GM12878 (cell line): ENCODE data around the gene KPTN. TPM values are rescaled to one million over a fixed set of nuclear protein-coding genes. Genes with fewer than 3 reads are reported as not detected.

Experiments used
- ATAC-seq: fragments of 200-7000 bp; cut with Tn5 transposase; 3 replicates; pipeline ENCODE4 v1.9.1; 2020; ENCODE audit warnings: mild to moderate bottlenecking, moderate library complexity
- BruUV-seq: library from RNA; stranded (reverse); fragments of 400-500 nt; replicated peaks from 2 replicates; lab custom pipeline; 2021; lab: Mats Ljungman, UMichigan
- CTCF ChIA-PET: fragments of 300-600 bp; sonication (Branson Sonifier 250); formaldehyde crosslinking; extraction: SDS; loops from one replicate; lab custom pipeline; 2021; ENCODE audit warnings: inconsistent platforms; lab: Yijun Ruan, JAX
- POLR2A ChIA-PET: fragments of 350-600 bp; formaldehyde crosslinking; extraction: SDS; loops from one replicate; lab custom pipeline; 2021; ENCODE audit warnings: inconsistent platforms; lab: Charles Lee
- RAD21 ChIA-PET: fragments of 300-600 bp; sonication (Branson Sonifier 250); formaldehyde crosslinking; loops from one replicate; lab custom pipeline; 2023; ENCODE audit warnings: antibody characterized with exemption; ENCODE audit not compliant: unreplicated experiment; lab: Charles Lee
- SMC1A ChIA-PET: fragments of 300-600 bp; sonication (Branson Sonifier 250); formaldehyde crosslinking; loops from one replicate; lab custom pipeline; 2023; ENCODE audit not compliant: unreplicated experiment, uncharacterized antibody; lab: Charles Lee
- DNase-seq: peaks from one replicate; pipeline ENCODE4 v3.0.0-alpha.2; 2011; ENCODE audit warnings: low read depth, low spot score
- FAIRE-seq: peaks from 3 replicates; lab custom pipeline; 2011; peaks lifted over from hg19 to GRCh38; lab: Jason Lieb, UNC
- H2AFZ ChIP-seq: 2 replicates; pipeline ENCODE4 v1.6.0; 2011; ENCODE audit warnings: low read depth, low read length, control low read depth; ENCODE audit not compliant: control insufficient read depth
- H3K27ac ChIP-seq: 2 replicates; pipeline ENCODE4 v1.5.1; 2011; ENCODE audit warnings: control low read depth; ENCODE audit not compliant: control insufficient read depth, insufficient read depth
- H3K27me3 ChIP-seq, 2 experiments: replicated peaks in 1 of 2; 2 replicates each; pipeline versions ENCODE4 v1.6.0 to v1.6.1; 2011; ENCODE audit warnings: low read length in 1 of 2; ENCODE audit not compliant: control insufficient read depth in 2 of 2, insufficient read depth in 2 of 2
- H3K36me3 ChIP-seq, 2 experiments: 2 replicates each; pipeline ENCODE4 v1.5.1; 2011; ENCODE audit warnings: low read length in 1 of 2; ENCODE audit not compliant: control insufficient read depth in 2 of 2, insufficient read depth in 2 of 2
- H3K4me1 ChIP-seq: 2 replicates; pipeline ENCODE4 v1.6.1; 2011; ENCODE audit warnings: mild to moderate bottlenecking, low read length, moderate library complexity, mixed read lengths; ENCODE audit not compliant: control insufficient read depth, insufficient read depth
- H3K4me2 ChIP-seq: 2 replicates; pipeline ENCODE4 v1.6.0; 2011; ENCODE audit warnings: control low read depth; ENCODE audit not compliant: control insufficient read depth, insufficient read depth
- H3K4me3 ChIP-seq: fragments of 200-600 bp; sonication (generic); 2 replicates; pipeline ENCODE4 v1.5.1; 2016
- H3K79me2 ChIP-seq: 2 replicates; pipeline ENCODE4 v1.6.0; 2011; ENCODE audit warnings: low read length; ENCODE audit not compliant: control insufficient read depth, insufficient read depth
- H3K9ac ChIP-seq: 2 replicates; pipeline ENCODE4 v1.8.0; 2011; ENCODE audit warnings: low read length, control low read depth, mixed read lengths; ENCODE audit not compliant: control insufficient read depth, insufficient read depth
- H3K9me3 ChIP-seq: replicated peaks from 3 replicates; pipeline ENCODE4 v1.5.1; 2011; ENCODE audit warnings: mild to moderate bottlenecking, low read length; ENCODE audit not compliant: control insufficient read depth, insufficient read depth
- H4K20me1 ChIP-seq: 2 replicates; pipeline ENCODE4 v1.6.0; 2011; ENCODE audit not compliant: control insufficient read depth, insufficient read depth
- BCL11A ChIP-seq: IDR thresholded peaks from 2 replicates; pipeline ENCODE4 v1.6.1; 2011; ENCODE audit warnings: low read depth, low read length
- CBFB ChIP-seq: IDR thresholded peaks from 2 replicates; pipeline ENCODE4 v1.6.1; 2016; ENCODE audit warnings: antibody characterized with exemption, low read depth
- CHD2 ChIP-seq: IDR thresholded peaks from 2 replicates; pipeline ENCODE4 v1.6.1; 2011; ENCODE audit warnings: low read depth, low read length, improper control_type of control experiment, borderline replicate concordance
- CREB1 ChIP-seq: IDR thresholded peaks from 2 replicates; pipeline ENCODE4 v1.6.1; 2012; ENCODE audit warnings: low read depth, mild to moderate bottlenecking, inconsistent platforms
- EP300 ChIP-seq, 2 experiments: fragments of 150-350 bp in 1 of 2; IDR thresholded peaks; 2 replicates each; pipeline ENCODE4 v1.6.1; 2011 to 2012; ENCODE audit warnings: low read depth in 2 of 2, low read length in 2 of 2, borderline replicate concordance in 1 of 2, improper control_type of control experiment in 1 of 2, inconsistent platforms in 1 of 2; ENCODE audit not compliant: control insufficient read depth in 1 of 2
- GATAD2B ChIP-seq: fragments of 450-650 bp; conservative IDR thresholded peaks from 2 replicates; pipeline ENCODE4 v1.6.1; 2017; ENCODE audit warnings: low read depth, mild to moderate bottlenecking, moderate library complexity
- NFIC ChIP-seq: IDR thresholded peaks from 2 replicates; pipeline ENCODE4 v1.6.1; 2012; ENCODE audit warnings: low read depth, mild to moderate bottlenecking, inconsistent platforms, low read length, moderate library complexity
- RB1 ChIP-seq: fragments of 450-650 bp; formaldehyde crosslinking; IDR thresholded peaks from 2 replicates; pipeline ENCODE4 v1.6.1; 2017; ENCODE audit warnings: mild to moderate bottlenecking, borderline replicate concordance
- RCOR1 ChIP-seq: conservative IDR thresholded peaks from 2 replicates; pipeline ENCODE4 v1.6.1; 2012; ENCODE audit warnings: low read depth, low read length, improper control_type of control experiment
- SKIL ChIP-seq: fragments of 450-650 bp; IDR thresholded peaks from 2 replicates; pipeline ENCODE4 v1.6.1; 2017; ENCODE audit warnings: mild to moderate bottlenecking, low read depth, inconsistent platforms; ENCODE audit not compliant: poor library complexity, severe bottlenecking
- SRF ChIP-seq, 2 experiments: IDR thresholded peaks; 2 replicates each; pipeline ENCODE4 v1.6.1; 2011; ENCODE audit warnings: low read depth in 2 of 2, low read length in 2 of 2, mild to moderate bottlenecking in 1 of 2, moderate library complexity in 1 of 2
- YBX1 ChIP-seq: fragments of 450-650 bp; IDR thresholded peaks from 2 replicates; pipeline ENCODE4 v1.6.1; 2016; ENCODE audit warnings: antibody characterized with exemption
- ZBTB33 ChIP-seq: fragments of 450-650 bp; IDR thresholded peaks from 2 replicates; pipeline ENCODE4 v1.6.1; 2017; ENCODE audit warnings: mild to moderate bottlenecking
- ZBTB40 ChIP-seq: fragments of 450-650 bp; IDR thresholded peaks from 2 replicates; pipeline ENCODE4 v1.6.1; 2016; ENCODE audit warnings: mild to moderate bottlenecking, moderate library complexity, borderline replicate concordance
- ZNF207 ChIP-seq: fragments of 450-650 bp; IDR thresholded peaks from 2 replicates; pipeline ENCODE4 v1.6.1; 2014; ENCODE audit warnings: antibody characterized with exemption, mild to moderate bottlenecking, borderline replicate concordance
- ZNF217 ChIP-seq: fragments of 450-650 bp; IDR thresholded peaks from 2 replicates; pipeline ENCODE4 v1.6.1; 2017; ENCODE audit warnings: antibody characterized with exemption, mild to moderate bottlenecking
- ZNF274 ChIP-seq: IDR thresholded peaks from one replicate; pipeline ENCODE4 v1.8.0; 2011; ENCODE audit not compliant: insufficient read length, insufficient read depth
- ZSCAN29 ChIP-seq: fragments of 450-650 bp; IDR thresholded peaks from 2 replicates; pipeline ENCODE4 v1.6.1; 2017; ENCODE audit warnings: mild to moderate bottlenecking, moderate library complexity
- WGBS: methylation state at CpG from one replicate; pipeline ENCODE4 v1.1.6; 2016; ENCODE audit warnings: low lambda C conversion rate; ENCODE audit not compliant: insufficient replicate concordance, insufficient coverage; ENCODE audit errors: missing lambda C conversion rate; 5-methylcytosine and 5-hydroxymethylcytosine counted together
- in situ Hi-C: fragments of 300-500 bp; cut with MboI; formaldehyde crosslinking; loops from 9 replicates; pipeline ENCODE4 v1.14.3; 2018; ENCODE audit warnings: mixed read lengths
- intact Hi-C: fragments of 100-400 bp; cut with micrococcal nuclease; formaldehyde crosslinking; loops from one replicate; pipeline ENCODE4 v1.14.2; 2022; ENCODE audit not compliant: unreplicated experiment
- polyA plus RNA-seq, 11 experiments: library from polyadenylated mRNA; depleted of rRNA in 4 of 11; unstranded in 6 of 11; stranded (reverse) in 5 of 11; fragments of >200 nt; fragmentation: Nextera tagmentation in 4 of 11; fragmentation: Illumina TruSeq in 1 of 11; extraction: Ambion mirVana in 4 of 11; extraction: Trizol in 1 of 11; gene quantifications; 1 replicate in 1 of 11; 2 replicates in 10 of 11; pipeline versions ENCODE4 v1.2.1 to v1.2.3, GENCODE V29; 2011 to 2016; ENCODE audit warnings: inconsistent platforms in 2 of 11, missing spikeins in 2 of 11, low read depth in 1 of 11
- total RNA-seq, 4 experiments: library from RNA; depleted of rRNA in 3 of 4; stranded (reverse); fragments of >200 nt in 3 of 4; fragmentation: Illumina TruSeq in 1 of 4; extraction: Trizol in 1 of 4; gene quantifications; 2 replicates each; pipeline versions ENCODE4 v1.2.1 to v1.2.3, GENCODE V29; 2013 to 2021

KPTN gene
- total and polyA plus RNA-seq, 10 of the 15 experiments (the other 5 are each of a cell fraction or from before 2014, with no cell fraction given) = 0.60 to 10.1 (median 6.0) TPM

- CTCF ChIA-PET = interaction anchor here (1.0 kb wide), 1 partner anchor 40 kb away, joined by 3 read pairs; the partner anchor contains the start of gene KPTN
- TF ChIP-seq CBFB (no peak), EP300 (IDR thresholded peaks at IDR 0.05; ENCODE audit: borderline replicate concordance in 1 of 2, control insufficient read depth in 1 of 2, low read depth in 2 of 2, low read length in 2 of 2) (no peak), NFIC (no peak), ZBTB33 (no peak), RB1 (no peak), SKIL (no peak), ZNF274 (no peak), SRF (IDR thresholded peaks at IDR 0.05; ENCODE audit: low read depth in 2 of 2, low read length in 2 of 2) (no peak), ZBTB40 (no peak), CREB1 (no peak), GATAD2B (no peak), ZNF207 (no peak), YBX1 (no peak), RCOR1 (no peak), BCL11A (no peak), ZNF217 (no peak), ZSCAN29 (no peak), CHD2 (no peak)
Observed at GRCh38 chr19:47443331-47443730, 40.7 kb downstream of the KPTN start.

More at GRCh38 chr19:47443331-47443730, 40.7 kb downstream of the KPTN start:
- Histone ChIP-seq H3K79me2 (no peaks in the 10 kb centered on the region), H3K4me1 (peaks cover 10% of the 10 kb centered on the region), H2AFZ (no peak overlapping the region), H3K27ac (no peak overlapping the region), H3K27me3 (peaks cover 3 to 7% of the 10 kb centered on the region in 2 experiments; a peak in 3 of 4 replicates), H3K4me2 (no peak overlapping the region), H3K4me3 (no peak overlapping the region), H3K9me3 (no peaks in the 10 kb centered on the region; the same call in 2 of the 3 replicates), H4K20me1 (no peaks in the 10 kb centered on the region), H3K9ac (no peak overlapping the region), H3K36me3 (no peaks in the 10 kb centered on the region)
- RAD21 ChIA-PET = no interaction called here
- no TSS peak for BruUV-seq
- SMC1A ChIA-PET = no interaction called here
- in situ Hi-C loops = no loop called here
- ATAC-seq (no peak), DNase-seq (no peak), FAIRE-seq (no peak)
- 20% methylated on average over 12 of the region's 12 CpGs for WGBS
- intact Hi-C loops = no loop called here
- POLR2A ChIA-PET = no interaction called here
